ENCODE measurements around the gene LAMTOR1.

Gene LAMTOR1

GRCh38 chr11:72081184-72081644 lies 21.9 kb downstream of the LAMTOR1 start:
- no peak for DNase-seq (ENCODE audit: low spot score)

DNA sequence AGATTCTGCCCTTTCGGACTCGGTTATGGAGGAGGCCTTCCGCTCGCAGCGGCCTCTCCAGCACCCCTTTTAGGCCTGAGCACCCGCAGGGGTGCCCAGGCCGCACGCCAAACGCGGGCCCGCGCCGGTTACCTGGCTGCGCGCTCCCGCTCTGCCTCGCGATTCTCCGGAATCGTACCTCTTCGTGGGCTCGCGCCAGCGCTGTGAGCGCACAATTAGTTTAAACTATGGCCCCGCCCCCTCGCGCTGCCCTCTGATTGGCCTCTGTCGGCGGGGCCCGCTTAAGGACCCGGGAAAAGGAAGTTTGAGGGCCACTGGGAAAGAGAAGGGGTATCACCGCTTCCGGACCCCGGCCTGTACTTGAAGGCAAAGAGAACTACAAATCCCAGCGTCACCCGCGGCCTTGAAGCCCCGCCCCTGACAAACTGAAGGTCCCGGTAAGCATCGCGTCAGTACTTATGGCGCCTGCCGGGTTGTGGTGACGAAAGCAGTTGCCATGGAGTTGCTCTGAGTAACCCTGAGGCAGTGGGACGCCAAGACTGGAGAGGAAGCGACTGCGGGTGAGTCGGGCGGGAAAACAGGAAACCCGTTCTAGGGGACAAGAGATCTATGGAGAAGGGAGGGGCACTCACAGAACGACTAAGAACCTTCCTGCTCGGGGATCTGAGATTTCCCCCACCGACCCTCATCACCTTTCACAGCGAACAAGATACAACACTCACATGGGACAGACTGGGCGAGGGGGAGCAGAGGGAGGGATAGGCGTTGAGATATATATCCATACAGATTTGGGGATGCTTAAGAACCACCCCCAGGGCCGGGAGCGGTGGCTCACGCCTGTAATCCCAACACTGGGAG lies 22.5 kb downstream of the LAMTOR1 start, which contains the start of the genes LRRC51 and NUMA1:
Gene LRRC51 (plus strand): TSS at position 525 of the 858 bp plus-strand sequence. CDS start 8,234 bp downstream, outside the sequence.
Gene NUMA1 (minus strand): TSS at position 217 of the 858 bp plus-strand sequence. CDS start 44,599 bp downstream, outside the sequence.
- DNase-seq (ENCODE audit: low spot score): peak; percentile 100

GRCh38 chr11:72079819-72080325 lies 23.2 kb downstream of the LAMTOR1 start:
- DNase-seq (ENCODE audit: low spot score): no peak

DNA sequence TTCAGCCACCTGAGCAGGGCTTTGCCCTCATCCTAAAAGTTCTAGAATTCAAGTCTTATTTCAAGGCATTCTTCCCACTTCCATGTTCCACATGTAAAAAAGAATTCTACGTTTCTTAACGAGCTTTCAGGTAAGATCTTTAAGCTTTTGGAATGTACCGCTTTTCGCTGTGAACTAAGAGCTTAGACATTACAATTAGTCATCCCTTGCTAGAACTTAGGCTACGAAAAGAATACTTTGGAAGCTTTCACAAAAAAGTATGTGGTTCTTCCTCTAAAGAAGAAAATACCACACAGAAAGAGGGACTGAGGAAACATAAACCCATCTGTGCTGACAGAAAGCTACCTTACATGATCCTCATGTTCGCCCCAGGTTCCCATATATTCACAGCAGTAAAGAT lies 24.6 kb downstream of the LAMTOR1 start:
- no peak for DNase-seq (ENCODE audit: low spot score)

- no peak for DNase-seq (ENCODE audit: low spot score)
These were observed 27.3 kb downstream of the LAMTOR1 start for GRCh38 chr11:72075756-72076155.

- no peak for DNase-seq (ENCODE audit: low spot score)
These were observed 28.0 kb downstream of the LAMTOR1 start for GRCh38 chr11:72075109-72075508.

DNA sequence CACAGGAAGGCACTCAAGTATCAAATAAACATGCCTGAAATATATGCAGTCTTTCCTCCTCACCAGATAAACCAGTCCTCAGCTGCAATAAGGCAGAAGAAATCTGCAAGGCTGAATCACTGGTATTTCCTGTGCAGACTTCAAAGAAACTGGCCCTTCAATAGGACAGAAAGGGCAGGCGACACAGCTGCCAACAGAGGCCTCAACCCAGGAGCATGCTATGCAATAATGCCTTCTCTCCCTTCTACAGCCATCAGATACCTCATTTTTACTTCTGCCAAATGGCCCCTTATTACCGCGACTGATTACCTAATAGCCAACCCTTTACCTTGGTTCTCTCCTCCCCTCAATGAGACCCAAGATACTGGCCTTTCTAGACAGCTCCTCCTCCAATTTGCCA lies 30.7 kb downstream of the LAMTOR1 start:
- no peak for DNase-seq (ENCODE audit: low spot score)

GRCh38 chr11:72070491-72070890 lies 32.6 kb downstream of the LAMTOR1 start:
- DNase-seq (ENCODE audit: low spot score): no peak

DNA sequence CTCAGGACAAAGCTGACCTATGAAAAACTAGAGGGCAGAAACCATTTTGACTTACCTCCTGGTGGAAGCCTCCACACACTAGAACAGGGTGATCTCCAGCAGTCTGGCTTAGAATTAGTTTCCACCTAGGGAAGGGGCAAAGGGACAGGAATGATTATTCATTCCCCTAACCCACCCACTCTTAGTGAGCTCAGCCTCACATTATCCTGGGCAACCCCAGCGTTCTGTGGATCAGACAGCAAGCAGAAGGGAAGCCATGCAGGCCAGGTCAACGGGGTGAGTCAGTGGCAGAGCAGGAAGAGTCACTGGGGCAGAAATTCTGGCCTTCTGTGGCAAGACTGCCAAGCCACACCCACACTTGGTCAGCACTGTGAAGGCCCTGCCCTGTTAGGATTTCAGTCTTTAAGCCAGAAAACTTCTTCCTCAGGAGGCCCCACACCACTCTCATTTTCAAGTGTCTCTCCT lies 33.3 kb downstream of the LAMTOR1 start:
- DNase-seq (ENCODE audit: low spot score): no peak

DNA sequence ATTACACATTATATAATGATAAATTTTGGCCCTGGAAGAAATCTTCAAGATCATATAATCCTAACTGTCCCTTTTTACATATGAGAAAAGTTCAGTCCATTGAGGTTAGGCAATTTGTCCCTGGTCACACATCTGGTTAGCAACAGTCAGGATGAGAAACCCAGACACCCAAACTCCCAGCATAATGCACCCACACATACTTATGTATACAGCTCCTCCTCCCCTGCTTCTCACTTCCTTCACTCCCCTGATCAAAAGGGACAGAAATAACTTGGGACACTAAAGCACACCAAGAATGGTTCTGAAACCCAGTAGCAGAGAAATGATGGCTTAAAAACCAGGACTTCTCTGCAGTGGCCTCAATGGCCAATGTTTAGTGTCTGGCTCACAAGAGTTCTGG lies 33.9 kb downstream of the LAMTOR1 start:
- no peak for DNase-seq (ENCODE audit: low spot score)

DNA sequence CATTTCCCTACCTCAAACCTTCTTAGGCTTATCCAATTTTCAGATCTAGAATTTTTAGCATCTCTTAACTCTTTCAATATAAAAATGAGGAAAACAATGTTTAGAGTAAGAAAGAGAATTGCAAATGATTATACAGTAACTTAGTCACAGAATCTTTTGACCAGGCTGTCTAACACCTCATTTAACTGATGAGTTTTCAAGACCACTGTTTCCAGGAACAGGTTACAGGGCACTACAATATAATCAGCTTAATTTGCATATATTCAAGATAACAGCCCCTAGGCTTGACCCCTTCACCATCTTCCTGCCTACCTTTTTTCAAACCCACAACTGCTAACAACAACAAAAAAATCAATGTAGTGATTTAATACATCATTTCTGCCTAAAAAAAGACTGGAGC lies 35.4 kb downstream of the LAMTOR1 start:
- no peak for DNase-seq (ENCODE audit: low spot score)

DNA sequence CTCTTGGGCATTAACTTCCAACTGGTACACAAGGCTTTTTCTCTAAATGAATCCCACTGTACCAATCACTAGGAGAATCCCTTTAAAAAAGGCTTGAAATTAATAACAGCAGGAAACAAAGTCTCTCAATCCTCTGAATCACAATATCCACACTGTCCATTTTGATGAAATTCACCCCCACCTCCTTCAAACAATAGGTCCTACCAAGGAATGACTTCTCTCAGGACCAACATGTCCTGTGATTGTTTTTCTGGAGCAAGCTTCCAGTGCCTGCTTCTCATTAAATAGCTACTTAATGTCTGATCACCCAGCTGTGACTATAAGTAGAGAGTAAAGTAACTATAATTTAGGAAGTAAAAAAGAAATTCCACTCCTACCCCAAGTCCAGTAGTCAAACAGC lies 35.8 kb downstream of the LAMTOR1 start:
- no peak for DNase-seq (ENCODE audit: low spot score)

DNA sequence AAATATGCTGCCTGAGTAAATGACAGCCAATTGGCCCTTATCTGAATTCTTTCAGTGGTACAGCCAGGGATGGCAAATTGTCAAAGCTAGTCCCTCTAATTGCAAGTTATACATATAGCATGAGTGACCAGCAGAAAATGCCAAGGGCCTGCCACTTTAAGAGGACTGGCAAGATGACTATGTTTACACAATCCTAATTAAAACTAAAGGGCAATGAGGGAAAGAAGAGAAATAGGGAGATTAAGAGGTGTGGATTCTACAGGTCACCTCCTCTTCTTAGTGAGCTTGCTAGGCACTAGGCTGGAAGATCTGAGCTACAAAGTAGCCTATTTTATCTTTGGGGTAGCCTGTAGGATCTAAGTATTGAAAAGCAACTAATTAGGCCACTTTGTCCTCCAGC lies 36.2 kb downstream of the LAMTOR1 start:
- DNase-seq (ENCODE audit: low spot score): no peak

GRCh38 chr11:72061739-72062396 lies 41.2 kb downstream of the LAMTOR1 start:
- DNase-seq (ENCODE audit: low spot score): no peak

- no peak for DNase-seq (ENCODE audit: low spot score)
These were observed 44.6 kb downstream of the LAMTOR1 start for GRCh38 chr11:72058416-72059034.

DNA sequence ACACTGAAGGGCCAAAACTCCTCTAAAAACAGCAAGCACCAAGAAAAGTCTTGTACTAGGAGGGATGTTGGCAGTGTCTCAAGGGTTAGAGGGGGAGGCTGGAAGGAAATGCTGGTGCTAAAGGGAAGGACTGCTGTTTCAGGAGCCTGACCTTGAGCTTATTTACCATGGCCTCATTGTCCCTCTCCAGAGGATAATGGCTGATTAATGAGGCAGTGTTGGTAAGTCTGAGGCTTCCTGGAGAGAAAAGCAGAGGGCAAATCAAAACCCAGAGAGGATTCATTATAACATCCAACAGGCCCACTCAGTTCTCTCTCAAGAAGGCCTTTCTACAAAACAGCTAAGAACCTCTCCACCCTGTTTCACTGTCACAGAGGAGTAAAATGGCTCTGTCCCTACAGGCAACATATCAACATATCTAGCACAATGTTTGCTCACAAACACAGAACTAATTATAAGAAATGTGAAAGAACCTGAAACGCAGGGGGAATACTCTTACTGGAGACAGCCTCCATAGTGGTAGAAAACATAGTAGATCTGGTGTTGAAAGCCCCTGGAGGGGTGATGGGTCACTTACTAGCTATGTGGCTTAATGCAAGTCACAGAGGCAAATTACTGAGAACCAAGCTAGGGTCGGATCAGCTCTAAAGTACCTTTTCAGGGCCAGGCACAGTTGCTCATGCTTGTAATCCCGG lies 54.2 kb downstream of the LAMTOR1 start:
- DNase-seq (ENCODE audit: low spot score): no peak

Measured in activated CD4-positive, alpha-beta T cell treated with anti-CD3 and anti-CD28 coated beads, Interleukin-2, Interleukin-4, amounts not matched to agents 100 ng/mL and 50 ng/mL, durations not matched to agents 16 hours and 8 hours (primary cell).